Measurements from ENCODE around the gene RNASE11. TPM values are rescaled to one million over a fixed set of nuclear protein-coding genes. Genes with fewer than 3 reads are reported as not detected.

The RNASE11 gene
- total and polyA plus RNA-seq, 9 of the 15 experiments (the other 6 are each of a cell fraction or from before 2014, with no cell fraction given): 0.16 to 0.29 (median 0.22) TPM; not detected in 6

GRCh38 chr14:20627346-20628027, 39.7 kb upstream of the RNASE11 start:
- no peak overlapping the region for H3K27ac ChIP-seq (ENCODE audit: extremely low read depth, low read depth, low read length)
- H4K20me1 ChIP-seq (replicated peaks; ENCODE audit: control insufficient read depth, insufficient read depth, low read length): 0 out of 2 replicates have a peak, but pooled peaks cover 15% of the 10 kb centered on the region
- DNase-seq (ENCODE audit: extremely low read depth in 1 of 4, low spot score in 3 of 4) (no peak), FAIRE-seq (no peak), ATAC-seq (no peak)
- intact Hi-C loops (cut with micrococcal nuclease) (no loop called here), in situ Hi-C loops (cut with MboI) (no loop called here)
- H3K36me3 ChIP-seq (ENCODE audit: control insufficient read depth, insufficient read depth, low read length): no peaks in the 10 kb centered on the region
- peaks cover 10 to 14% of the 10 kb centered on the region in 2 experiments; a peak in 4 of 5 replicates for H3K4me1 ChIP-seq (replicated peaks in 1 of 2; ENCODE audit: control insufficient read depth in 2 of 2, insufficient read depth in 2 of 2, low read length in 2 of 2)
- H3K4me3 ChIP-seq: no peak overlapping the region
- ChIA-PET CTCF (ENCODE audit: low intra/inter-chr PET ratio) (no interaction called here), POLR2A (interaction anchor here (0.6 kb wide), 1 partner anchor 24 kb away, joined by 3 read pairs; no protein-coding TSS in a partner anchor)
- no peaks in the 10 kb centered on the region for H3K9me3 ChIP-seq (replicated peaks; ENCODE audit: control insufficient read depth, insufficient read depth, low read depth, low read length)
- no peak overlapping the region for H2AFZ ChIP-seq (ENCODE audit: low read depth, low read length)
- no peak overlapping the region; the same call in 1 of the 2 replicates for H3K4me2 ChIP-seq (ENCODE audit: insufficient read depth, low read length)
- 9% methylated on average over 4 of the region's 5 CpGs for WGBS (ENCODE audit: insufficient coverage, low coverage, missing lambda C conversion rate)
- no peaks in the 10 kb centered on the region for H3K9me1 ChIP-seq (ENCODE audit: control insufficient read depth, insufficient read depth, low read length)
- BruUV-seq (replicated peaks): no TSS peak
- H3K27me3 ChIP-seq (ENCODE audit: control insufficient read depth in 2 of 2, insufficient read depth in 2 of 2, low read length in 2 of 2): peaks cover 4 to 5% of the 10 kb centered on the region in 2 experiments; a peak in 2 of 5 replicates
- no peak overlapping the region for H3K9ac ChIP-seq (ENCODE audit: insufficient read depth in 1 of 2, low read depth in 2 of 2, low read length in 2 of 2)
- H3K79me2 ChIP-seq (ENCODE audit: control insufficient read depth, insufficient read depth, low read length): no peaks in the 10 kb centered on the region
- TF ChIP-seq STAT5B (CRISPR knock-in tag; IDR thresholded peaks at IDR 0.05) (no peak), USF2 (CRISPR knock-in tag; IDR thresholded peaks at IDR 0.05) (no peak), SRSF7 (optimal IDR thresholded peaks at IDR 0.05; ENCODE audit: low read depth, low read length) (no peak), ILK (tag; IDR thresholded peaks at IDR 0.05; ENCODE audit: borderline replicate concordance, low read depth) (no peak), ZNF280A (IDR thresholded peaks at IDR 0.05; ENCODE audit: low read depth, partially characterized antibody) (no peak), ZNF766 (CRISPR knock-in tag; conservative IDR thresholded peaks at IDR 0.05) (no peak), ZNF140 (CRISPR knock-in tag; IDR thresholded peaks at IDR 0.05) (no peak), HDAC1 (IDR thresholded peaks at IDR 0.05) (no peak)
- TF ChIP-seq, protein P1, sequence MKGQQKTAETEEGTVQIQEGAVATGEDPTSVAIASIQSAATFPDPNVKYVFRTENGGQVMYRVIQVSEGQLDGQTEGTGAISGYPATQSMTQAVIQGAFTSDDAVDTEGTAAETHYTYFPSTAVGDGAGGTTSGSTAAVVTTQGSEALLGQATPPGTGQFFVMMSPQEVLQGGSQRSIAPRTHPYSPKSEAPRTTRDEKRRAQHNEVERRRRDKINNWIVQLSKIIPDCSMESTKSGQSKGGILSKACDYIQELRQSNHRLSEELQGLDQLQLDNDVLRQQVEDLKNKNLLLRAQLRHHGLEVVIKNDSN (CRISPR knock-in tag; IDR thresholded peaks at IDR 0.05): no peak
- TF ChIP-seq, protein P2, sequence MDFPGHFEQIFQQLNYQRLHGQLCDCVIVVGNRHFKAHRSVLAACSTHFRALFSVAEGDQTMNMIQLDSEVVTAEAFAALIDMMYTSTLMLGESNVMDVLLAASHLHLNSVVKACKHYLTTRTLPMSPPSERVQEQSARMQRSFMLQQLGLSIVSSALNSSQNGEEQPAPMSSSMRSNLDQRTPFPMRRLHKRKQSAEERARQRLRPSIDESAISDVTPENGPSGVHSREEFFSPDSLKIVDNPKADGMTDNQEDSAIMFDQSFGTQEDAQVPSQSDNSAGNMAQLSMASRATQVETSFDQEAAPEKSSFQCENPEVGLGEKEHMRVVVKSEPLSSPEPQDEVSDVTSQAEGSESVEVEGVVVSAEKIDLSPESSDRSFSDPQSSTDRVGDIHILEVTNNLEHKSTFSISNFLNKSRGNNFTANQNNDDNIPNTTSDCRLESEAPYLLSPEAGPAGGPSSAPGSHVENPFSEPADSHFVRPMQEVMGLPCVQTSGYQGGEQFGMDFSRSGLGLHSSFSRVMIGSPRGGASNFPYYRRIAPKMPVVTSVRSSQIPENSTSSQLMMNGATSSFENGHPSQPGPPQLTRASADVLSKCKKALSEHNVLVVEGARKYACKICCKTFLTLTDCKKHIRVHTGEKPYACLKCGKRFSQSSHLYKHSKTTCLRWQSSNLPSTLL (IDR thresholded peaks at IDR 0.05): no peak

Data from K562 (cell line).